ENCODE results near the gene TBC1D5. TPM values are rescaled to one million over a fixed set of nuclear protein-coding genes. Genes with fewer than 3 reads are reported as not detected.

TBC1D5 gene
- total RNA-seq, 2 donors from 2014 or later: 45.3 to 53.7 TPM

DNA sequence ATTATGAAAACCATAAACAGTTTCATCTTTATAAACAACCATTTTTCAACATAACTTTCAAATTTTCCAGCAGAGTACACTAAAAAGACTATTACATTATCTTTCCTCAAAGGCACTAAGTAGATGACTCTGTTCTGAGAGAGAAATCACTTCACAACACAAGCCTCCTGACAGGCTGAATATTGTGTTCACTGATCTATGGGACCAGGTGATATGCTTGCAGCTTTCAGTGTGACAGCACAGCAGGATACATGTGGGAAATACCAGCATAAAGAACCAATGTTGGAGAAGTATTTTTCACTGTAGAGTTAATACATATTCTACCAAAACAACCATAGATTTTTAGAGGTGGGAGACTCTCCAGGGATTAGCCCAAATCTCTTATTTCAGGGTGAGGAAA lies 507.1 kb downstream of the TBC1D5 start:
- no peak for DNase-seq (ENCODE audit: low spot score)
- intact Hi-C loops (cut with DNase I): loop anchor here in 1 of 2 donors (10.0 kb wide), 1 partner anchor 631 kb away; the partner anchor contains the start of gene DAZL

DNA sequence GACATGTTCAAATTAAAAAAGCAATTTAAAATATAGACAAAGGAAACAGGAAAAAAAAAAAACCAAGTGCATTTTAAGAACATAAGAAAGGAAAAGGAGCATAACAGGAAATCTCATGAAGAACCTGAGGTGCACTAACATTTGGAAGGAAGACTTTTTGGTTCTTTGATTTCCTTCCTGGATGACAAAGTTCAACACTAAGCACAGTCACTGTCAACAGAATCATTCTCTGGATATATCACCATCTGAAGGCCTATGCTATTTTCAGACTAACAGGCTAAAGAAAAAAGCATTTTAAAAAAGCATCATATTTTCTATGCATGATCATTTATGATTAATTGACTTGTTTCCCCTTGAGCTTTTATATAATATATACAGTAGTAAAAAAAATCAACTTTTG lies 508.0 kb downstream of the TBC1D5 start:
- intact Hi-C loops (cut with DNase I): loop anchor here (5.0 to 10.0 kb wide), 2 partner anchors 630 to 632 kb away; partner anchors contain the start of gene DAZL (in 1 of the 2)
- DNase-seq (ENCODE audit: low spot score): no peak

GRCh38 chr3:17233398-17233800 lies 509.0 kb downstream of the TBC1D5 start:
- no peak for DNase-seq (ENCODE audit: low spot score)
- intact Hi-C loops (cut with DNase I): loop anchor here (5.0 to 10.0 kb wide), 2 partner anchors 629 to 631 kb away; partner anchors contain the start of gene DAZL (in 1 of the 2)

DNA sequence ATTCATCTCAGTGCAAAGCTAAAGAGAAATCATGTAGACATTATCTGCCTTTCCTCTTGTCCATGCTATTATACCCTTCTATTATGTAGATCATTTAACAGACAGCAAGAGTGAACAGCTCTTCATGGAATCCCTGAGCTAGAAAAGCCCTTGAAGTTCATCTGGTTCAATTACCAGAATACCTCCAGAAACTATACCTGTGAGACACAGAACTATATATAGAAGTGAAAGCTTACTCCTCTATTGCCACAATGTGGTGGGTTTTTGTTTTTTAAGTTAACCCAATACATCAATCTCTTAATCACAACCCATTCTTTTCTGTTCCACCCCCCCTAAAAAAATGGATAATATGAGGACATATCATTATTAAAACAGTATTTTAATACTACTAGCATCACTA lies 510.0 kb downstream of the TBC1D5 start:
- DNase-seq (ENCODE audit: low spot score): no peak
- intact Hi-C loops (cut with DNase I): loop anchor here (5.0 to 10.0 kb wide), 2 partner anchors 628 to 630 kb away; partner anchors contain the start of gene DAZL (in 1 of the 2)

DNA sequence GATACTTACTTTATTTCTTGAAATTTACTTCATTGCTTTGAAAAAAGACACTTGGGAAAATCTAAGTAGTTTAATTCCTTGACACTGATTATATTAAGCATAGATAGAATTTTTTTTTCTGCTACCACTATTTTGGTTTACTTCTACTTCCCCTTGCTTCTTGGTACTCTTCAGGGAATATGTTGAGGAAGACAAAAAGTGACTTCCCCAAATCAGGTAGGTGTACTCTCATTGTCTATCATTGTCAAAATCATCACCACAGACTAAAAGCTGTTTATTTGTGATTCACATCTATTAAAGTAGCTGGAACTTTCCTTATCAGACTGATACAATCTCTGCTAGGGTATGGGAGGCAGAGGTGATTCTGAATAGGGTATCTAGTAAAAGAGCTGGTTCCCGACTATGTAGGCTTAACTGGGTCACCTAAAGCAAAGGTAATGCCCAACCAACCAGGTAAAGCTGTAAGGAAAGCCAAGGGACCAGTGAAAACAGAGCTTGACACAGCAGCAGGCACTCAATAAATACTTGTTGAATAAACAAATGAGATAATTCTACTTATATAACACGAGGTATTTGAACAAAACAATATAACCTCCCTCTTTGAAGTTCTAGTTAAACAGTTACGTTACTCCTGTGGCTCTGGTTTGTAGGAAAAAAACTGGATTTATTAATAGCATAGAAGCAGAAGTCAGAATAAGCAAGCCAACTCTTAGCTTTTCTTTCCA lies 510.7 kb downstream of the TBC1D5 start:
- DNase-seq (ENCODE audit: low spot score): no peak
- intact Hi-C loops (cut with DNase I): loop anchor here (5.0 to 10.0 kb wide), 2 partner anchors 627 to 629 kb away; partner anchors contain the start of gene DAZL (in 1 of the 2)

DNA sequence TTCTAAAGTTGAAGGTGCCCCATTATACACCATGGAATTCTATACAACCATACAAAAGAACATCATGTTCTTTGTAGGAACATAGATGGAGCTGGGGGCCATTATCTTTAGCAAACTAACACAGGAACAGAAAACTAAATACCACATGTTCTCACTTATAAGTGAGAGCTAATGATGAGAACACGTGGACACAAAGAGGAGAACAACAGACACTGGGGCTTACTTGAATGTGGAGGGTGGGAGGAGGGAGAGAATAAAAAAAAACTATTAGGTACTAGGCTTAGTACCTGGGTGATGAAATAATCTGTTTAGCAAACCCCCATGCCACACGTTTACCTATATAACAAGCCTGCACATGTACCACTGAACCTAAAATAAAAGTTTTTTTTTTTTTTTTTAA lies 515.0 kb downstream of the TBC1D5 start:
- no peak for DNase-seq (ENCODE audit: low spot score)
- intact Hi-C loops (cut with DNase I): no loop called here

DNA sequence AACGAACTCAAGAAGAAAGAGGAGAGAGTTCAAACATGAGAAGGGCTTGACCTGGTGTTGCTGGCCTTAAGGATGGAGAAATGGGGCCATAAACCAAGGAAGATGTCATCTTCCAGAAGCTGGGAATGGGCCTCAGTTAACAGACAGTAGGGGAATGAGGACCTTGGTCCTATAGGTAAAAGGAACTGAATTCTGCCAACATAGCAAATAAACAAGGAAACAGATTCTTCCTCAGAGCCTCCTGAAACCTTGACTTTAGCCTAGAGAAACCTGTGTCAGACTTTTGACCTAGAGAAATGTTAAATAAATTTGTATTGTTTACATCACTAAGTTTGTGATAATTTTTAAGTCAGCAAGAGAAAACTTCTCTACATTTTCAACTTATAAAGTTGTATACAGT lies 520.9 kb downstream of the TBC1D5 start:
- intact Hi-C loops (cut with DNase I): no loop called here
- no peak for DNase-seq (ENCODE audit: low spot score)

- no peak for DNase-seq (ENCODE audit: low spot score)
- intact Hi-C loops (cut with DNase I): no loop called here
Measured at GRCh38 chr3:17219593-17219992, 522.8 kb downstream of the TBC1D5 start.

DNA sequence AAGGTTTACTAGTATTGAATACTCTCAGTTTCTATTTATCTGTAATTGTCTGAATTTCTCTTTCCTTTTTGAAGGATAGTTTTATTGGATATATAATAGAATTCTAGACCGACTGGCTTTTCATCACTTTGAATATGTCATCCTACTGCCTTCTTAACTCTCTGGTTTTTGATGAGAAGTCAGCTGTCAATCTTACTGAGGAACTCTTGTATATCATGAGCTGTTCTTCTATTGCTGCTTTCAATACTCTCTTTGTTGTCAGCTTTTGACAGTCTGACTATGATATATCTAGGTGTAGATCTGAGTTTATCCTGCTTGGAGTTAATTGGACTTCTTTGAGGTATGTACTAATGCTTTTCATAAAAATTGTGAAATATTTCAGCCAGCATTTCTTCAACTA lies 523.8 kb downstream of the TBC1D5 start:
- intact Hi-C loops (cut with DNase I): no loop called here
- DNase-seq (ENCODE audit: low spot score): no peak

- intact Hi-C loops (cut with DNase I): no loop called here
- no peak for DNase-seq (ENCODE audit: low spot score)
Measured at GRCh38 chr3:17217588-17217987, 524.8 kb downstream of the TBC1D5 start.

DNA sequence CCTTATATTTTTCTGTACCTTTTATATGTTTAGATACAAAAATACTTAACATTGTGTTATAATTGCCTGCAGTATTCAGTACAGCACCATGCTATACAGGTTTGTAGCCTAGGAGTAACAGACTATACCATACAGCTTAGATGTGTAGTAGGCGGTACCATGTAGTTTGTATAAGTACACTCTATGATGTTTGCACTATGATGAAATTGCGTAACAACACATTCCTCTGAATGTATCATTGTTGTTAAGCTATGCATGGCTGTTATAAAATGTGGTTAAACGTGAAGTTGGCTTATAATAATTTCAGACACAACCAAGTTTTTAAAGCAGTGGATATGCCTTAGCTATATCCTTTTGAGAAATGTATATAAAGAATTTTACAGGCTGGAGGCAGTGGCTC lies 529.3 kb downstream of the TBC1D5 start:
- intact Hi-C loops (cut with DNase I): no loop called here
- DNase-seq (ENCODE audit: low spot score): no peak

GRCh38 chr3:17207979-17208378 lies 534.5 kb downstream of the TBC1D5 start:
- DNase-seq (ENCODE audit: low spot score): no peak
- intact Hi-C loops (cut with DNase I): no loop called here

GRCh38 chr3:17207019-17207418 lies 535.4 kb downstream of the TBC1D5 start:
- DNase-seq (ENCODE audit: low spot score): no peak
- intact Hi-C loops (cut with DNase I): no loop called here

GRCh38 chr3:17204049-17204650 lies 538.3 kb downstream of the TBC1D5 start:
- intact Hi-C loops (cut with DNase I): no loop called here
- DNase-seq (ENCODE audit: low spot score): no peak

DNA sequence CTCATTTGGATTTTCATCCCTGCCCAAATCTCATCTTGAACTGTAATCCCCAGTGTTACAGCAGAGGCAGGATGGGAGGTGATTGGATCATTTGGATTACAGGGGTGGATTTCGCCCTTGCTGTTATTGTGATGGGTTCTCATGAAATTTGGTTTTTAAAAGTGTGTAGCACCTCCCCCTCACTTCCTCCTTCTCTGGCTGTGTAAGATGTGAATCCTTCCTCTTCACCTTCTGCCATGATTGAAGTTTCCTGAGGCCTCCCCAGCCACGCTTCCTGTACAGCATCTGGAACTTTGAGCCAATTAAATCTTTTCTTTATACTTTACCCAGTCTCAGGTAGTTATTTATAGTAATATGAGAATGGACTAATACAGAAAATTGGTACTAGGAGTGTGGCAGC lies 540.9 kb downstream of the TBC1D5 start:
- intact Hi-C loops (cut with DNase I): no loop called here
- DNase-seq (ENCODE audit: low spot score): no peak

DNA sequence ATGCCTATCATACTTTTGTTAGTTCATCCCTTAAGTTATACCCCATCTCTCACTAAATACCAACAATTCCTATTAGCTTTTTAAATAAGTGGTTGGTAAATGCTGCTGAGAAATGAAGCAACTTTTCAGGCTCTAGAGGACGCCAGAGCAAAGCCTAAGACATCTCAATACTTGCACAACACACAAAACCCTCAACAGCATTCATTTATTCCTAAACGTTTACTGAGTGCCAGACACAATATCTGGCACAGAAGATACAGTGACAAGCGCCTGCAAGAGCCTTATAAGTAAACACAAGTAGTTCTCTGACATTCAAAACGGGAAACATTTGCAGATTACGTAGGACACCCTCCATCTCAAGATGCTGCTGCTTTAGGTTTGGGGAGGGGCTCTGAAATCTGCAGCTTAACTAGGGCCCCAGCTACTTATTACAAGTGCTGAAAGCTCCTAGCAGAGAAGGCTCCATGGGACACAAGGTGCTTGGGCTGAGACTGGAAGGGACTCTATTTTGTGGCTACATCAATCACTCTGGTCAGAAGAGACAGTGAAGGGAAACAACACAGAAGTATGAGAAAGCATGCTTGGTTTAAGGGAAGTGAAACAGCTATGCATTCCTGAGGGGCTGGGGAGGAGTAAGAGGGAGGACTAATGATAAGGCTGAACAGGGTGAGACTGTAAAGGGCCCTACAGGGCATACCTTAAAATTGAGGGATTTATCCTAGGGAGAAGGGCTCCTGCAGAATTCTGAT lies 546.4 kb downstream of the TBC1D5 start:
- DNase-seq (ENCODE audit: low spot score): no peak
- intact Hi-C loops (cut with DNase I): no loop called here

GRCh38 chr3:17195192-17195611 lies 547.2 kb downstream of the TBC1D5 start:
- intact Hi-C loops (cut with DNase I): no loop called here
- DNase-seq (ENCODE audit: low spot score): no peak

- DNase-seq (ENCODE audit: low spot score): no peak
- intact Hi-C loops (cut with DNase I): no loop called here
Measured at GRCh38 chr3:17194116-17194515, 548.3 kb downstream of the TBC1D5 start.

DNA sequence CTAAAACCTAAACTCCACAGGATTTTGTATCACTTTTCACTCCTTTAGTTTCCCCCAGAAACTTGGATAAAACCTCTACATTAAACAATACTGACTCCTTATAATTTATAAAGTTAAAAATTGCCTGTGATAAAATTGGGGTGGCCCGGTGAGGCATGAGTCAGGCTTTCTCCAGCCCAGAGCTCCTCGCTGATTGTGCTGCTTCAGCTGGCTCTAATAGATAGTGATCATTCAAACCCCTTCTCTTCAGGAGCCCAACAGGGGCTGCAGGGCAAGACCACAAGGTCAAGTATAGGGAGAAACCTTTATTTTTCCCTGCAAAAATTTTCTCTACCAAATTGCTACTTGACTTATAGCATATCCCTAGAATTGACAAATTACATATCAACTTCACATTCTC lies 549.4 kb downstream of the TBC1D5 start:
- no peak for DNase-seq (ENCODE audit: low spot score)
- intact Hi-C loops (cut with DNase I): no loop called here
